ENCODE data around the gene XPO1.
"Not testable (repeated sequence)": the region's sequence is repeated elsewhere in the genome, so short reads cannot be mapped to it uniquely, and the experiment has no call there.

Gene XPO1

DNA sequence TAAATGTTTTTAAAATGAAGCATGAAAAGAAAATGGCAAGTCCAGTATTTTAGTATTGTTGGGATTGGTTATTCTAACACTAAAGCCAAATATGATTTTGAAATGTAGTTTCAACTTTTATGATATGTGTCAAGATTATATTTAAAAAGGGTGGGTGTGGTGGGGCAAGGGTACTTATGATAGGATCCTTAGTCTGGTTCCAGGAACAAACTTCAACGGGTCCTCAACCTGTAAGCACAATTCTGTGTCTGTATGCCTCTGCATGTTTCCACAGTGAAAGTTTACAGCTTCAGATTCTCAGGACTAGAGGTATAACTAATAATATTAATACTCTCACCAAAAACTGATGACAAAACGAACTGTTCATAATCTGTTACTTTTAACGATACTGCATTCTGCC, 73.1 kb downstream of the XPO1 start:
- no peak for DNase-seq

DNA sequence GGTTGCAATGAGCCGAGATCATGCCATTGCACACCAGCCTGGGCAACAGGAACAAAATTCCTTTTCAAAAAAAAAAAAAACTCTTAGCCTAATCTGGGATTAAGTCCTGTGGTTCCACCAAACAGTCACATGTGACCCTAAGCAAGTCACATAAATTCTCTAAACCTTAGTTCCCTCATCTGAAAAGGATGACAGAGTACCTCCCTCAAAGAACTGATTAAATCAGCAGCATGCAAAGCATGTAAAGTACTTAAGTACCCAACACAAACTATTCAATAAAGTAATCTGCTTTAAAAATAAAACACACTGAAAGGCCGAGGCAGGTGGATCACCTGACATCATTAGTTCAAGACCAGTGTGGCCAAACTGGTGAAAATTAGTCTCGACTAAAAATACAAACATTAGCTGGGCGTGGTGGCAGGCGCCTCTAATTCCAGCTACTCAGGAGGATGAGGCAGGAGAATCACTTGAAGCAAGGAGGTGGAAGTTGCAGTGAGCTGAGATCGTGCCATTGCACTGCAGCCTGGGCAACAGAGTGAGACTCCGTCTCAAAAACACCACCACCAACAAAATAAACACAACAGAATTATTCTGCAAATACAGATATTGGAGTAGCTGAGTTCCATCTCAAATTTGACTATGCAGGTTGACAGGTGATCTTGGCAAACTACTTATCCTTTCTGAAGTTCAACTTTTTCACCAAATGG, 74.2 kb downstream of the XPO1 start:
- DNase-seq, result no peak

DNA sequence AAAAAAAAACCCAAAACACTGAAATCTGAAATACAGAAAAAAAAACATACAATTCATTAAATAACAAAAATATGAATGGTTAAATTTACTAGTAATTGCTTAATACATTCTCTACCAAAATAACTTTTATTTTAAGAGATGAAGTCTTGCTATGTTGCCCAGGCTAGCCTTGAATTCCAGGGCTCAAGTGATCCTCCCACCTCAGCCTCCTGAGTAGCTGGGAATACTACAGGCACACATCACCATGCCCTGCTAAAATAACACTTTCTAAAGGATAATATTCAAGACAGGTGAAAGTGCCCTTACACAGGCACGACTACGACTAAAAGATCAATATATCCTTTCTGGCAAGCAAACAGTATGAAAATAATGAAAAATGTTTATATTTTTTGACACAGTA, 76.8 kb downstream of the XPO1 start:
- no peak for DNase-seq

DNA sequence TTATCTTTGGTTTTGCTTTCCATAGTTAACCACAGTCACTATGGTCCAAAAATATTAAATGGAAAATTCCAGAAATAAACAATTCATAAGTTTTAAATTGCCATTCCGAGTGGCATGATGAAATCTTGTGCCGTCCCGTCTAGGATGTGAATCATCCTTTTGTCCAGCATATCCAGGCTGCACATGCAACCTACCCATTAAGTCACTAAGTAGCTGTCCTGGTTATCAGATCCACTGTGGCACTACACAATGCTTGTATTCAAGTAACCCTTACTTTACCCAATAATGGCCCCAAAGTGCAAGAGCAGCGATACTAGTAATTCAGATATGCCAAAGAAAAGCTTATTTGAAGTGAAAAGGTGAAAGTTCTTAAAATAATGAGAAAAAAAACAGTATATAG, 78.0 kb downstream of the XPO1 start:
- DNase-seq, result no peak

DNA sequence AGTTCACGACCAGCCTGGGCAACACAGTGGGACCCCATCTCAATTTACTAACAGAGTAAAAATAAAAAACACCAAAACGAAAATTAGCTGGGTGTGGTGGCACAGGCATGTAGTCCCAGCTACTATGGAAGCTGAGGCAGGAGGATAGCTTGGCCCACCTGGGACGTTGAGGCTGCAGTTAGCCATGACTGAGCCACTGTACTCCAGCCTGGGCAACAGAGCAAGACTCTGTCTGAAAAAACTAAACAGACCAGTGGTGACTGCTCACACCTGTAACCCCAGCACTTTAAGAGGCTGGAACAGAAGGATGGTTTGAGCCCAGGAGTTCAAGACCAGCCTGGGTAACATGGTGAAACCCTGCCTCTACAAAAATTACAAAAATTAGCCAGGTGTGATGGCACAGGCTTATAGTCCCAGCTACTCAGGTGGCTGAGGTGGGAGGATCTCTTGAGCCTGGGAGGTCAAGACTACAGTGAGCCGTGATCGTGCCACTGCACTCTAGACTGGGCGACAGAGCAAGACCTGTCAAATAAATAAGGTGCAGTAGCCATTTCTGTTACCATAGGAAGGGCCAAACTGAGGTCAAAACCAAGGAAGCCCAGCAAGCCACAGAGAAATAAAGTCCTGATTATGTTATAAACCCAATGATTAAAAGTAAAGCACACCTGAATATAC, 81.3 kb downstream of the XPO1 start:
- no peak for DNase-seq

DNA sequence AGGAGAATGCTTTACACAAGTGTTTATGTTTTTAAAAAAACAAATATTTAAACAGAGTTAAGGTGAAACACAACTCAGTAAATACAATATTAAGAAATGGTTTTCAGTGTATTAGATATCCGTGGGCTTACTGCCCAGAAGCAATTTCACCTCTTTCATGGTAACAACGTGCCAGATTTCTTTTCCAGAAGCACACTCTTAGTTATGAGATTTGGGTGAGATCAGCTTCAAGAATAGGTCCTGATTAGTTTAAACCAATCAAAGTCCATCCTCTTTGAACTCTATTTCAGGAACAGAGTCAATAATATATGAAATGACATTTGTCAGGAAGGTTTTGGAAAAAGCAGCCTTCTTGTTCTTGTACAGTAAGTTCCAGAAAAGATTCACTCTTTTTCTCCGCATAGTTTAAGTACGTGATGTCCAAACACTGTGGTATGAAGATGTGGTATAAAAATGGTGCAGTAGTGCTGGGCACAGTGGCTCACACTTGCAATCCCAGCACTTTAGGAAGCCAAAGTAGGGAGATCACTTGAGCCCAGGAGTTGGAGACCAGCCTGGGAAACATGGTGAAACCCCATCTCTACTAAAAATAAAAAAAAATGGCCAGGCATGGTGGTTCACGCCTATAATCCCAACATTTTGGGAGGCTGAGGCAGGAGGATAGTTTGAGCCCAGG, 81.9 kb downstream of the XPO1 start:
- no peak for DNase-seq

DNA sequence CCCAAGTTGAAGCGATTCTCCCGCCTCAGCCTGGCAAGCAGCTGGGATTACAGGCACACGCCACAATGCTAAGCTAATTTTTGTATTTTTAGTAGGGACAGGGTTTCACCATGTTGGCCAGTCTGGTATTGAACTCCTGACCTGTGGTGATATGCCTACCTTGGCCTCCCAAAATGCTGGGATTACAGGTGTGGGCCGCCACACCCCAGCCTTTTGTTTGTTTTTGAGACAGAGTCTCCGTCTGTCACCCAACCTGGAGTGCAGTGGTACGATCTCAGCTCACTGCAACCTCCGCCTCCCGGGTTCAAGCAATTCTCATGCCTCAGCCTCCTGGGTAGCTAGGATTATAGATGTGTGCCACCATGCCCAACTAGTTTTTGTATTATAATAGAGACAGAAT, 83.2 kb downstream of the XPO1 start:
- DNase-seq, result not testable (repeated sequence)

DNA sequence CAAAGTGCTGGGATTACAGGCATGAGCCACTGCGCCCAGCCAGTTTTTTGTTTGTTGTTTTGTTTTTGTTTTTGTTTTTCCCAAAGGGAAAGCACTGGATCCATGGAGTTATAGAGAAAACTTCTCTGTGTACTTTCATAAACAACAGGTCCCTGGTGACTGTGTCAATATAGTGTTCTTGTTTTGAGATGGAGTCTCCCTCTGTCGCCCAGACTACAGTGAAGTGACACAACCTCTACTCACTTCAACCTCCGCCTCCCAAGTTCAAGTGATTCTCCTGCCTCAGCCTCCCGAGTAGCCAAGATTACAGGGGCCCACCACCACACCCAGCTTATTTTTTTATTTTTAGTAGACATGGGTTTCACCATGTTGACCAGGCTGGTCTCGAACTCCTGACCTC, 83.8 kb downstream of the XPO1 start:
- DNase-seq, result no peak

DNA sequence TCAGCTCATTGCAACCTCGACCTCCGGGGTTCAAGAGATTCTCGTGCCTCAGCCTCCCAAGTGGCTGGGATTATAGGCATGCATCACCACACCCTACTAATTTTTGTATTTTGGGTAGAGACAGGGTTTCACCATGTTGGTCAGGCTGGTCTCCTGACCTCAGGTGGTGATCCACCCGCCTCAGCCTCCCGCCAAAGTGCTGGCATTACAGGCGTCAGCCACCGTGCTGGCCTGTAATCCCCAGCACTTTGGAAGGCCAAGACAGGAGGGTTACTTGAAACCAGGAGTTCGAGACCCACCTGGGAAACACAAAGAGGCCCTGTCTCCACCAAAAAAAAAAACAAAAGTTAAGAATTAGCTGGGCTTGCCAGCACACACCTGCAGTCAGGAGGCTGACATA, 85.8 kb downstream of the XPO1 start:
- DNase-seq, result no peak

DNA sequence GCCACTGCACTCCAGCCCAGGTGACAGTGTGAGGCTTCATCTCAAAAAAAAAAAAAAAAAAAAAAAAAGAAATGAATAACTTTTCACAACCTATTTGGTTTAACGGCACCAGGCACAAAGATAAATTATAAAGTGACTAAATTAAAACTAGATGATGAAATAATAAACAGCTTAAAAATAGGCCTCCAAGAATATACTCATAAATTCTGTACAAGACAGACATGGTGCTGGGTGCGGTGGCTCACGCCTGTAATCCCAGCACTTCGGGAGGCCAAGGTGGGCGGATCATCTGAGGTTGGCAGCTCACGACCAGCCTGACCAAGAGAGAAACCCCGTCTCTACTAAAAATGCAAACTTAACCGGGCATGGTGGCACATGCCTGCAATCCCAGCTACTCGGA, 87.0 kb downstream of the XPO1 start:
- no peak for DNase-seq

DNA sequence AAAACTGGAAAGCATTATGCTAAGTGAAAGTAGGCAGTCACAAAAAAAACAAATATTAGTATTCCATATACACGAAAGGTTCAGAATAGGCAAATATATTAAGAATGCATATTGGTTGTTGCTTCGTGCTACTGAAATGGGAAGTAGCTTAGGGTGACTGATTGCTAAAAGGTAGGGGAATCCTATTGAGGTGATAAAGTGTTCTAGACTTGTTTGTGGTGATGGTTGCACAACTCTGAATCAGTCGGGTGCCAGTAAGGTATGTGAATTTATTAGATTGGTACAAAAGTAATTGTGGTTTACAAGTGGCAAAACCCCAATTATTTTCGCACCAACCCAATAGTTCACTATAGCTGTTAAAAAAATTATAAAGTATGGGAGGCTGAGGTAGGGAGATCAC, 88.0 kb downstream of the XPO1 start:
- DNase-seq, result no peak

DNA sequence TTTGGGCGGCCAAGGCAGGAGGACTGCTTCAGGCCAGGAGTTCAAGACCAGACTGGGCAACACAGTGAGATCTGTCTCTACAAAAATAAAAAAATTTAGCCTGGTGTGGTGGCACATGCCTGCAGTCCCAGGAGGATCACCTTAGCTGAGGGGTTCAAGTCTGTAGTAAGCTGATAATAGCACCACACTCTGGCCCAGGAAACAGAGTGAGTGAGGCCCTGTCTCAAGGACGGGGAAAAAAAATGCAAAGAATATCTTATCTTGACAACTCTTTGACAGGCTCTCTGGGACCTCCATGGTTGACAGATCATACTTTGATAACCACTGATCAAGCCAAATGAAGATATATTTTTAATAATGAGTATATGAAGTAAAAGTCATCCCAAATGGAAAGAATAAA, 89.9 kb downstream of the XPO1 start:
- DNase-seq, result no peak

DNA sequence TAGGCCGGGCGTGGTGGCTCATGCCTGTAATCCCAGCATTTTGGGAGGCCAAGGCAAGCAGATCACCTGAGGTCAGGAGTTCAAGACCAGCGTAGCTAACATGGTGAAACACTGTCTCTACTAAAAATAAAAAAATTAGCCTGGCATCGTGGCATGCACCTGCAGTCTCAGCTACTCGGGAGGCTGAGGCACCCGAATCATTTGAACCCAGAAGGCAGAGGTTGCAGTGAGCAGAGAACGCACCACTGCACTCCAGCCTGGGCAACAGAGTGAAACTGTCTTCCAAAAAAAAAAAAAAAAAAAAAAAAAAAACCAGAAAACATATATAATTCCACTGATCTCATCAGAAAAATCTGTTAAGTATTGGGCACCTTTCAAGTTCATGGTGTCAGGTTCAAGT, 91.2 kb downstream of the XPO1 start:
- DNase-seq, result not testable (repeated sequence)

DNA sequence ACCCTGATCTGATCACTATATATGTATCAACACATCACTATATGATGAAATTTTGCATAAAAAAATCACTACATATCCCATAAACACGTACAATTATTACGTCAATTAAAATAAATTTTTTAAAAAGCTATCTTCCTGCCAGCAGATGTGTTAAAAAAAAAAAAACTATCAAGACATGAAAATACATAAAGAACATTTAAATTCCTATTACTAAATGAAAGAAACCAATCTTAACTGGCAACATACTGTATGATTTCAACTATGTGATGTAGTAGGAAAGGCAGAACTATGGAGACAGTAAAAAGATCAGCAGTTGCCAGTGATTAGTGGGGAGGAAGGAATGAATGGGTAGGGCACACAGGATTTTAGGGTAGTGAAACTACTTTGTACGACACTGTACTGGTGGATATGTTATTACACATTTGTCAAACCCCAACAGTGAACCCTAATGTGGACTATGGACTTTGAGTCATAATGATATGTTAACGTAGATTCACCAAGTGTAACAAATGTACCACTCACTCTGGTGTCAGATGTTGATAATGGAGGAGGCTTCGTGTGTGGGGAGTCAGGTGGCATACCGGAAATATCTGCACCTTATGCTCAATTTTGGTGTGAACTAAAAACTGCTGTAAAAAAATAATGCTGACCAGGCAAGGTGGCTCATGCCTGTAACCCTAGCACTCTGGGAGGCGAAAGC, 94.7 kb downstream of the XPO1 start:
- DNase-seq, result no peak

DNA sequence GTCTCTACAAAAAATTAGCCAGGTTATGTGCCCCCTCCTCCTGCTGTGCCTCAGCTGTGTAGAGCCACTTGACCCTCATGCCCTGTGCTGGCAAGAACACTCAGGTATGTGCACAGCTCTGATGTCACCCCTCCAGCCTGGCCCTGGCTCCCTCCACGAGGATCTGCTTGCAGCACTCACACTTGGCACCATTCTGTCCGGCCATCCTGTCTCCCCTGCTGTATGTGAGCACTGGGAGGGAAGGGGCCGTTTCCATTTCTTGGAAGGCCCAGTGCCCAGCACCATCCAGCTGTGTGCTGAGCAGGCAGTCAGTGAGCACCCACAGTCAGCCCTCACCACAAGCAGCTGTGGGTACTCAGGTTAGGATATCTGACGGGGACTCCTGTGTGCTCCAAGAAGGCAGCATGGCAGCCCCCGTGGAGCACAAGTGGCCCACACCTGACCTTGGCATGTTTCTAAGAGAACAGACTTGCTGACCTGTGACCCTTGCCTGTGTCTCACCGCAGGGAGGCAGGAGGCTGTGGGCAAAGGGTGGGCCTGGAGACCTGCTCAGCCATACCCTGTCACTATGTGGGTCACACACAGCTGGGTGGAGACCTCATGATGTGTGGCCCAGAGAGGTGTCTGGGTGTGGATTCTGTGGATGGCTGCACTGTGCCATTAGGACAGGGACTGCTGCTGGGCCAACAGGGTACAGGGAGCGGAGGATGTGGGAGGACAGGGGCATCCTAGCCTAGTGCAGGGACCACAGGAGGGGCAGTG, 98.7 kb downstream of the XPO1 start:
- DNase-seq, result no peak

DNA sequence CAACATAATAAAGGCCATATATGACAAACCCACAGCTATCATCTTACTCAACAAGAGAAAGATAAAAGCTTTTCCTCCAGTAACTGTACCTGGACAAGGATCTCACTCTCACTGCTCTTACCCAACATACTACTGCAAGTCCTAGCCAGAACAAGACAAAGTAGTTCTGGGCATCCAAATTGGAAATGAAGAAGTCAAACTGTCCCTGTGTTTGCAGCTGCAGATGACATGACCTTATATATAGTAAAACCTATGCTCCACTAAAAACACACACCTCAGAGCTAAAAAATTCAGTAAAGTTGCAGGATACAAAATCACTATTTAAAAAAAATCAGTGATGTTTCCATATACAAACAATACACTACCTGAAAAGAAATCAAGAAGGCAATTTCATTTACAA, 99.5 kb downstream of the XPO1 start:
- no peak for DNase-seq

DNA sequence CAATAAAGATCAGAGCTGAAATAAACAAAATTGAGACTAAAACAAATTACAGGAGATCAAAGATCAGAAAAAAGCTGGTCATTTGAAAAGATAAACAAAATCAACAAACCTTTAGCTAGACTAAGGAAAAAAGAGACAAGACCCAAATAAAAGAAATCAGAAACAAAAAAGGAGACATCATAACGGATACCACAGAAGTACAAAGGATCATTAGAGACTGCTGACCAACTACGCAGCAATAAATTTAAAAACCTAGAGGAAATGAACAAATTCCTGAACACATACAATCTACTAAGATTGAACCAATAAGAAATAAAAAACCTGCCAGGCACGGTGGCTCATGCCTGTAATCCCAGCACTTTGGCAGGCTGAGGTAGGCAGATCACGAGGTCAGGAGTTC, 101.0 kb downstream of the XPO1 start:
- no peak for DNase-seq

DNA sequence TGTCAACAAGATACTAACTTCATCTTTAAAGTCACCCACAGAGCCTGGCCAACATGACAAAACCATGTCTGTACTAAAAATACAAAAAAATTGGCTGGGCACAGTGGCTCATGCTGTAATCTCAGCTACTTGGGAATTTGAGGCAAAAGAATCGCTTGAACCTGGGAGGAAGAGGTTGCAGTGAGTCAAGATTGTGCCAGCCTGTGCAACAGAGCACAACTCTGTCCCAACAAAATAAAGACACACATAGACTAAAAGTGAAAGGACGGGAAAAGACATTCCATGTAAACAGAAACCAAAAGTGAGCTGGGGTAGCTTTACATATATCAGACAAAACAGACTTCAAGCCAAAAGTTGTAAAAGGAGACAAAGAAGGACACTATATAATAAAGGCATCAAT, 102.1 kb downstream of the XPO1 start:
- no peak for DNase-seq

DNA sequence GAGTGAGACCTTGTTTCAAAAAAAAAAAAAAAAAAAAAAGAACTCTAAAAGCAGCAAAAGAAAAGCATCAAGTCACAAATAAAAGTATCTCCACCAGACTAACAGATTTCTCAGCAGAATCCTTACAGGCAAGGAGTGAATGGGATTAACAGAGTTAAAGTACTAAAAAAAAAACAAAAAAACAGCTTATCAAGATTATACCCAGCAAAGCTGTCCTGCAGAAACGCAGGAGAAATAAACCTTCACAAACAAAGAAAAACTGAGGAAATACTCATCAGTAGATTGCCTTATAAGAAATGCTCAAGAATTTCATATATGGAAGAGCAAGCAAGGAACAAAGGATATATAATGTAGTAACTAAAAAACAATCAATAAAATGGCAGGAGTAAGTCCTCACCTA, 102.9 kb downstream of the XPO1 start:
- DNase-seq, result no peak

DNA sequence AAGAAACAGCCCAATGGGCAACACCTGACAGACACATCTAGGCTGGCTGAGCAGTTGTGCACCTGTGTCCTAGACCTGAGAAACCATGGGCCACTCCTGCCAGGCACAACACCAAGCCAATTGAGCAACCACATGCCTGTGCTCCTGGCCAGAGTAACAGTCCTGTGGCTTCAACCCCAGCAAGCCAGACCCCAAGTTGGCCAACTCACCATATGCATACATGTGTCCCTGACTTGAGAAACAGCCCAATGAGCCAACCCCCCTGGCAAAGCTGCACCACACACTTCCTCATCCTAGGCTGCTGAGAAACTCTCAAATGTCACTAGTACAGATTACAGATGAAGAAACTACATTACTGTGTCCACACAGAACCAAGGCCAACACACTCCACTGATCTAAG, 103.8 kb downstream of the XPO1 start:
- DNase-seq, result no peak

DNA sequence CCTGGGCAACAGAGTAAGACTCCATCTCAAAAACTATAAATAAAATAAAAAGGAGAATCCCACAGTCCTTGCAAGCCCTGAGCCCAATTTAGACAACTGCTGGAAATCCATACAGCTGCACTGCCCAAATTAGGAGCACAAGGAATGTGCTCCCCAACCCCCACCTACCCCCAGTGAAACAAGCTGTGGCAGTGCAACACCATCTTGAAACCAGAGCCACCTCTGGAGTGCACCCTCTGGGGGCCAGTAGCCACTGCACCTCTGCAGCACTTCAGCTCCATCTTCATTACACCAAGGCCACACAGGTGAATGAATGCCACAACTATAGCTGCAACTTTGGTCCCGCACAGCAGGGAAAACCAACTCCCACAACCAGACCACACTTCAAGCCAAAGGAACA, 104.5 kb downstream of the XPO1 start:
- DNase-seq, result no peak

DNA sequence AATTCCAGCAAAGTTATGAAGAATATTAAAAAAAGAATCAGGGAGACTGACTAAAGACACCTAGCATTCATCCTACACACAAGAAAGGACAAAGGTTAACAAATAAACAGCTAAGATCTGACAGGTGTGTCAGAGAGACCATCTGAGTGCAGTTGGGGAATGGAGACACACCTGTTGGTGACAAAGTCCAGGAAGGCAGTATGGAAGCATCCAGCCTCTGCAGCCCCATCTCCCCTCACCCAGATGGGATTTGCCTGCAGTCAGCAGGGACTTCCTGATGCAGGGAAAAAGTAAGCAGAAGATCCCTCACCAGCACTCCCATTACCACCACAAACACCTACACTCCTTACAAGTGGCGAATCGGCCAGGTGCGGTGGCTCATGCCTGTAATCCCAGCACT, 105.2 kb downstream of the XPO1 start:
- DNase-seq, result no peak

DNA sequence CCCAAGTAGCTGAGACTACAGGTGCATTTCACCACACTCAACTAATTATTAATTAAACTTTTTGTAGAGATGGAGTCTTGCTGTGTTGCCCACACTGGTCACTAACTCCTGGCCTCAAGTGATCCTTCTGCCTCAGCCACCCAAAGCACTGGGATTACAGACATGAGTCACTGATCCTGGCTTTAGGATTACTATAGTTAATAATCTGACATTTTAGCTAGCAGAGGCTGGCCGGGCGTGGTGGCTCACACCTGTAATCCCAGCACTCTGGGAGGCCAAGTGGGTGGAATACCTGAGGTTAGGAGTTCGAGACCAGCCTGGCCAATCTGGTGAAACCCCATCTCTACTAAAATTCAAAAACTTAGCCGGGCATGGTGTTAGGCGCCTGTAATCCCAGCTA, 106.8 kb downstream of the XPO1 start:
- no peak for DNase-seq
